ENCODE data around the gene OTOA. TPM values are rescaled to one million over a fixed set of nuclear protein-coding genes. Genes with fewer than 3 reads are reported as not detected.
"Not testable (repeated sequence)": the region's sequence is repeated elsewhere in the genome, so short reads cannot be mapped to it uniquely, and the experiment has no call there.

The OTOA gene
- total RNA-seq, 1 donor from 2014 or later = 0.12 TPM

GRCh38 chr16:21667575-21667974, 3.8 kb downstream of the OTOA start:
- intact Hi-C loops (cut with micrococcal nuclease) = no loop called here

GRCh38 chr16:21673469-21673868, 9.7 kb downstream of the OTOA start:
- intact Hi-C loops (cut with micrococcal nuclease) = no loop called here

GRCh38 chr16:21674456-21674855, 10.7 kb downstream of the OTOA start:
- intact Hi-C loops (cut with micrococcal nuclease) = not testable (repeated sequence)

GRCh38 chr16:21680714-21681113, 16.9 kb downstream of the OTOA start:
- intact Hi-C loops (cut with micrococcal nuclease) = not testable (repeated sequence)

GRCh38 chr16:21683184-21683583, 19.4 kb downstream of the OTOA start:
- intact Hi-C loops (cut with micrococcal nuclease) = loop anchor here (2.0 kb wide), 1 partner anchor 26 kb away; no protein-coding TSS in a partner anchor

- intact Hi-C loops (cut with micrococcal nuclease) = no loop called here
Observed at GRCh38 chr16:21684199-21684598, 20.4 kb downstream of the OTOA start.

GRCh38 chr16:21685034-21685455, 21.3 kb downstream of the OTOA start:
- intact Hi-C loops (cut with micrococcal nuclease) = no loop called here

- intact Hi-C loops (cut with micrococcal nuclease) = no loop called here
Observed at GRCh38 chr16:21689107-21689506, 25.3 kb downstream of the OTOA start.

- intact Hi-C loops (cut with micrococcal nuclease) = not testable (repeated sequence)
Observed at GRCh38 chr16:21690967-21691366, 27.2 kb downstream of the OTOA start.

- intact Hi-C loops (cut with micrococcal nuclease) = no loop called here
Observed at GRCh38 chr16:21694609-21695008, 30.8 kb downstream of the OTOA start.

- intact Hi-C loops (cut with micrococcal nuclease) = no loop called here
Observed at GRCh38 chr16:21697032-21697431, 33.3 kb downstream of the OTOA start.

GRCh38 chr16:21698169-21699032, 34.6 kb downstream of the OTOA start:
- intact Hi-C loops (cut with micrococcal nuclease) = no loop called here

- intact Hi-C loops (cut with micrococcal nuclease) = no loop called here
Observed at GRCh38 chr16:21701271-21701670, 37.5 kb downstream of the OTOA start.

GRCh38 chr16:21702276-21702675, 38.5 kb downstream of the OTOA start:
- intact Hi-C loops (cut with micrococcal nuclease) = no loop called here

GRCh38 chr16:21703156-21703555, 39.4 kb downstream of the OTOA start:
- intact Hi-C loops (cut with micrococcal nuclease) = no loop called here

GRCh38 chr16:21703589-21704174, 39.9 kb downstream of the OTOA start:
- intact Hi-C loops (cut with micrococcal nuclease) = no loop called here

GRCh38 chr16:21704266-21704665, 40.5 kb downstream of the OTOA start:
- intact Hi-C loops (cut with micrococcal nuclease) = no loop called here

GRCh38 chr16:21704733-21705132, 41.0 kb downstream of the OTOA start:
- intact Hi-C loops (cut with micrococcal nuclease) = loop anchor here (5.0 kb wide), 1 partner anchor 107 kb away; the partner anchor contains the start of gene METTL9

- intact Hi-C loops (cut with micrococcal nuclease) = loop anchor here (1.0 to 5.0 kb wide), 5 partner anchors 47 to 124 kb away; partner anchors contain the start of gene METTL9
Observed at GRCh38 chr16:21708533-21709115, 44.9 kb downstream of the OTOA start.

- intact Hi-C loops (cut with micrococcal nuclease) = no loop called here
Observed at GRCh38 chr16:21710938-21711337, 47.2 kb downstream of the OTOA start.

- intact Hi-C loops (cut with micrococcal nuclease) = no loop called here
Observed at GRCh38 chr16:21713549-21714368, 50.0 kb downstream of the OTOA start.

GRCh38 chr16:21714369-21714618, 50.5 kb downstream of the OTOA start:
- intact Hi-C loops (cut with micrococcal nuclease) = not testable (repeated sequence)

All from T-helper 1 cell treated with Interleukin-12 subunit alpha and Interleukin-12 subunit beta and Interleukin-4 antibody, amounts not matched to agents 30 ng/mL and 1 ng/mL, for 36 hours (primary cell).